ENCODE measurements around the gene SARS1. TPM values are rescaled to one million over a fixed set of nuclear protein-coding genes. Genes with fewer than 3 reads are reported as not detected.

The SARS1 gene
- total RNA-seq, 2 experiments from 2014 or later, result 277 to 290 TPM

DNA sequence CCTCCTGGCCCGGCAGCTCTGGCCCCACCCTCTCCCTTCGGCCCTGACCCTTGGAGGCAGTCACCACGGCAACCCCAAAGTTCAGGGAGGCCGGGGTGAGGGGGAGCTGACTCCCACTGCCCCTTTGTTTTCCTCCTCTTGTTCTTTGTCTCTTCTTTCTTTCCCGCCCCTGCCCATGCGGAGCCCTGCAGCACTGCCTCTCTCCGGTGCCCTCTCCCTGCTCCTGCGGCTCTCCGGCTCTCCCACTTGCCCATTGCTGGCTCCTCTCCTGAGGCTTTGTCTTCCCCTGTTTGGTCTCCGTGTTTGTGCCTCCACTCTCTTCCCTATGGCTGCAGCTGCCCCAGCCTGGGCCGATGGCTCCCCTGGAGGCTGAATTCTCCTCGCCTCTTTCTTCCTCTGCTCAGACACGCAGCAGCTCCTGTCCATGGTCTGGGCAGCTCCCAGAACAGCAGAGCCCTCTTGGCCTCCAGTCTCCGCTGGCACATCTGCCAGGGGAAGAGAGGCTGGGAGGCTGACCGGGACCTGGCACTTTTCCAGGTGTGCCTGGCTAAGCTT is 41.5 kb downstream of the SARS1 start:
- TF ChIP-seq EZH2phosphoT487 (IDR thresholded peaks at IDR 0.05; ENCODE audit: borderline replicate concordance, low read depth, low read length), result no peak
- TF ChIP-seq, protein P1, sequence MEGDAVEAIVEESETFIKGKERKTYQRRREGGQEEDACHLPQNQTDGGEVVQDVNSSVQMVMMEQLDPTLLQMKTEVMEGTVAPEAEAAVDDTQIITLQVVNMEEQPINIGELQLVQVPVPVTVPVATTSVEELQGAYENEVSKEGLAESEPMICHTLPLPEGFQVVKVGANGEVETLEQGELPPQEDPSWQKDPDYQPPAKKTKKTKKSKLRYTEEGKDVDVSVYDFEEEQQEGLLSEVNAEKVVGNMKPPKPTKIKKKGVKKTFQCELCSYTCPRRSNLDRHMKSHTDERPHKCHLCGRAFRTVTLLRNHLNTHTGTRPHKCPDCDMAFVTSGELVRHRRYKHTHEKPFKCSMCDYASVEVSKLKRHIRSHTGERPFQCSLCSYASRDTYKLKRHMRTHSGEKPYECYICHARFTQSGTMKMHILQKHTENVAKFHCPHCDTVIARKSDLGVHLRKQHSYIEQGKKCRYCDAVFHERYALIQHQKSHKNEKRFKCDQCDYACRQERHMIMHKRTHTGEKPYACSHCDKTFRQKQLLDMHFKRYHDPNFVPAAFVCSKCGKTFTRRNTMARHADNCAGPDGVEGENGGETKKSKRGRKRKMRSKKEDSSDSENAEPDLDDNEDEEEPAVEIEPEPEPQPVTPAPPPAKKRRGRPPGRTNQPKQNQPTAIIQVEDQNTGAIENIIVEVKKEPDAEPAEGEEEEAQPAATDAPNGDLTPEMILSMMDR (conservative IDR thresholded peaks at IDR 0.05; ENCODE audit: low read length), result no peak
- DNase-seq (ENCODE audit: low spot score), result no peak
- Histone ChIP-seq H3K79me2 (ENCODE audit: insufficient read depth, low read depth, low read length) (no peaks in the 10 kb centered on the region), H4K20me1 (ENCODE audit: insufficient read depth, low read length) (no peaks in the 10 kb centered on the region), H2AFZ (ENCODE audit: low read length) (no peak overlapping the region), H3K4me3 (ENCODE audit: low read depth, low read length, poor library complexity, severe bottlenecking) (no peak overlapping the region), H3K9me2 (ENCODE audit: insufficient read depth, low read length) (no peaks in the 10 kb centered on the region), H3K4me1 (ENCODE audit: insufficient read depth, low read length, poor library complexity, severe bottlenecking) (peaks cover 20% of the 10 kb centered on the region), H3K27ac (ENCODE audit: low read depth, low read length, poor library complexity, severe bottlenecking) (no peak overlapping the region), H3K36me3 (ENCODE audit: insufficient read depth, low read length) (peaks cover 4% of the 10 kb centered on the region; the same call in 1 of the 2 replicates), H3K4me2 (ENCODE audit: low read length) (no peak overlapping the region), H3K9me3 (ENCODE audit: low read length) (no peaks in the 10 kb centered on the region)
- intact Hi-C loops (cut with micrococcal nuclease; ENCODE audit: unreplicated experiment), result no loop called here
- CTCF ChIA-PET (ENCODE audit: unreplicated experiment), result interaction anchor here (1.1 kb wide), 1 partner anchor 277 kb away, joined by 4 read pairs; no protein-coding TSS in a partner anchor
- no TSS peak for BruUV-seq (replicated peaks)
- POLR2A ChIA-PET, result interaction anchor here (1.5 to 1.8 kb wide), 3 partner anchors 144 to 231 kb away, joined by 3 to 10 read pairs (median 4); partner anchors contain the start of genes PSMA5 and SORT1

DNA sequence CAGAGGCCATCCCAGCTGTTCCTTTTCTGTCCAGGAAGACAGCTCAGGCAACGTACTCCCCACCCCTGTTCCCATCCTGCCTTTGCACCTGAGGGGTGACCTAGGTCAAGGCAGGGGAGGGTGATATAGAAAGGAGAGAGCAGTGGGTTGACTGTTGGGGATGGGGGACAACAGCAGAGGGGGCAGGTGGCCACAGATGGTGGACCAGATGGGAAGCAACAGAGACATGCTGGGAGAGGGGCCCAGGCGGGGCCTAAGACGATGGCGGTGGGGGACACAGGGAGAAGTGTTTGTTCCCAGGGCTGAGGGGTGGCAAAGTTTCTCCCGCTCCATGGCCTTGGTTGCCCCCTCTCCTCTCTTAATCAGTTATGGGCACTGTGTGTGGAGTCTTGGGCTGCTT is 42.0 kb downstream of the SARS1 start:
- peaks cover 4% of the 10 kb centered on the region; the same call in 1 of the 2 replicates for H3K36me3 ChIP-seq (ENCODE audit: insufficient read depth, low read length)
- H3K4me1 ChIP-seq (ENCODE audit: insufficient read depth, low read length, poor library complexity, severe bottlenecking), result peaks cover 19% of the 10 kb centered on the region
- POLR2A ChIA-PET, result no interaction called here
- DNase-seq (ENCODE audit: low spot score), result no peak
- no peaks in the 10 kb centered on the region for H3K9me2 ChIP-seq (ENCODE audit: insufficient read depth, low read length)
- H4K20me1 ChIP-seq (ENCODE audit: insufficient read depth, low read length), result no peaks in the 10 kb centered on the region
- no peaks in the 10 kb centered on the region for H3K9me3 ChIP-seq (ENCODE audit: low read length)
- H2AFZ ChIP-seq (ENCODE audit: low read length), result no peak overlapping the region
- CTCF ChIA-PET (ENCODE audit: unreplicated experiment), result interaction anchor here (1.1 kb wide), 1 partner anchor 277 kb away, joined by 4 read pairs; no protein-coding TSS in a partner anchor
- H3K27ac ChIP-seq (ENCODE audit: low read depth, low read length, poor library complexity, severe bottlenecking), result no peak overlapping the region
- H3K4me3 ChIP-seq (ENCODE audit: low read depth, low read length, poor library complexity, severe bottlenecking), result no peak overlapping the region
- H3K79me2 ChIP-seq (ENCODE audit: insufficient read depth, low read depth, low read length), result no peaks in the 10 kb centered on the region
- intact Hi-C loops (cut with micrococcal nuclease; ENCODE audit: unreplicated experiment), result no loop called here
- TF ChIP-seq EZH2phosphoT487 (IDR thresholded peaks at IDR 0.05; ENCODE audit: borderline replicate concordance, low read depth, low read length), result no peak
- TF ChIP-seq, protein P1 (conservative IDR thresholded peaks at IDR 0.05; ENCODE audit: low read length), result no peak
- H3K4me2 ChIP-seq (ENCODE audit: low read length), result no peak overlapping the region
- no TSS peak for BruUV-seq (replicated peaks)

DNA sequence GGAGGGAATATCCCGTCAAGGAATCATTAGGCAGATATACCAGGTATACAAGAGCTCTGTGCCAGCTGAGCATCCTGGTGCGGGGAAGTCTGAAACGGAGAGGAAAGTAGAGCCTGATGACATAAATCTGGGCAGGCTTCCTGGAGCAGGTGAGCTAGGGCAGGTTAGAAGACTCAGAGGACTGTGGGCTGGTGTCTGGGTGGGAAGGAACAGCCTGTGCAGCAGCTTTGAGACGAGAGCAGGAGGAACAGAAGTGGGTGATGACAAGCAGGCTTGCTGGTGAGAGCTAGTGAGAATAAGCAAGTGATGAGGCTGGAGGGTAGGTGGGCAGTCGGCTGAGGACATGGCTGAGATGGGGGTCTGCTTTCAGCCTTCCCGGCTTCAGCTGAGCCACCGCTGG is 42.4 kb downstream of the SARS1 start:
- H3K27ac ChIP-seq (ENCODE audit: low read depth, low read length, poor library complexity, severe bottlenecking), result no peak overlapping the region
- H3K36me3 ChIP-seq (ENCODE audit: insufficient read depth, low read length), result peaks cover 4% of the 10 kb centered on the region; the same call in 1 of the 2 replicates
- BruUV-seq (replicated peaks), result no TSS peak
- intact Hi-C loops (cut with micrococcal nuclease; ENCODE audit: unreplicated experiment), result no loop called here
- no peaks in the 10 kb centered on the region for H3K9me3 ChIP-seq (ENCODE audit: low read length)
- TF ChIP-seq, protein P1 (conservative IDR thresholded peaks at IDR 0.05; ENCODE audit: low read length), result no peak
- TF ChIP-seq EZH2phosphoT487 (IDR thresholded peaks at IDR 0.05; ENCODE audit: borderline replicate concordance, low read depth, low read length), result no peak
- H4K20me1 ChIP-seq (ENCODE audit: insufficient read depth, low read length), result no peaks in the 10 kb centered on the region
- DNase-seq (ENCODE audit: low spot score), result no peak
- CTCF ChIA-PET (ENCODE audit: unreplicated experiment), result interaction anchor here (1.1 kb wide), 1 partner anchor 276 kb away, joined by 4 read pairs; no protein-coding TSS in a partner anchor
- POLR2A ChIA-PET, result interaction anchor here (1.1 kb wide), 1 partner anchor 8 kb away, joined by 4 read pairs; no protein-coding TSS in a partner anchor
- no peak overlapping the region for H3K4me3 ChIP-seq (ENCODE audit: low read depth, low read length, poor library complexity, severe bottlenecking)
- no peak overlapping the region for H3K4me2 ChIP-seq (ENCODE audit: low read length)
- H2AFZ ChIP-seq (ENCODE audit: low read length), result no peak overlapping the region
- H3K79me2 ChIP-seq (ENCODE audit: insufficient read depth, low read depth, low read length), result no peaks in the 10 kb centered on the region
- peaks cover 19% of the 10 kb centered on the region for H3K4me1 ChIP-seq (ENCODE audit: insufficient read depth, low read length, poor library complexity, severe bottlenecking)
- no peaks in the 10 kb centered on the region for H3K9me2 ChIP-seq (ENCODE audit: insufficient read depth, low read length)
